Measurements from ENCODE around the gene ARL1. TPM values are rescaled to one million over a fixed set of nuclear protein-coding genes. Genes with fewer than 3 reads are reported as not detected.
A peak's percentile ranks its signal among the peaks of the same experiment; 100 is the strongest.

Gene ARL1
- total RNA-seq, result 10 to 100 TPM; 50.2 to 95.0 TPM

DNA sequence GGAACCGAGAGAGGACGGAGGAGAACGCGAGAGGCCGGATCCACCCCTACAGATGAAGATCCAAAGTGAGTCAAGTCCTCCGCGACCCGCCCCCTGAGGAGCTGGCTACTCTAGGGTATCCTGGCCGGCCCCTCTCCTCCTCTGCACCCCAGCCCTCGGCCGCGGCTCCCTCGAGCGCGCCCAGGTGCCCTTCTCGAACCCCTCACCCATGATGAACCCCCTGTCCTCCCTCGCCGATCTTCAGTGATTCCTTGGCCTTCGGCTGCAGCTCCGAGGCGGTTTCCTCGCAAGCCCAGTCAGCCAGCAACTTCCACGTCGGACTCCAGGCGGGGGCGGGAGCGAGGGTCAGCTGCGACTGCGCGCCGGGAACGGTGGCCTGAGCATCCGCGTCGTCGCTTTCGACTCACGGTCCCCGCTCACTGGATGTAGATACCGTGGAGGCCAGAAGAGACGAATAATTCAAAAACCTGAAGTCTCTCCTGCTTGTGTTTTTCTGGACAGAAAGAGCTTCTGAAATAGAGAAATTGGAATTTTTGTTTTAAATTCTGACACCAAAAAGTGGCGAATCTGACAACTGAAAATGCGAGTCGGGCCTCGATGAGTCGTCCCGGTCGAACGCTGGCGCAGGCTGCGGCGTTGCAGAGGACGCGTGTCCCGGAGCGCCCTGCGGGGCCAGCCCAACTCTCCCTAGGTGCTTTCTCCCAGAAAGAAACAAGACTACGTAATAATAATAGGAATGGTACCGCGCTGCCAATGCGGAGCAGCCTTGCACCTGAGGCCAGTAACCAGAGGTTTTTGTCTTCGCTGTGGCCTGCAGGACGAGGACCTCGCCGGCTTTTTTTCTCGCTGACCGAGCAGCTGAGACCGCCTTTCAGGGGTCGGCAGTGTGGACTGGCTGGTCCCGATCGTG is at the start of gene ARL1:
TSS of gene ARL1 (minus strand) at position 337 of the 910 bp plus-strand sequence. CDS start at position 210, 127 bp downstream.
- Histone ChIP-seq H3K36me3 (no peaks in the 10 kb centered on the region), H3K4me3 (peak within 1 kb of the TSS; percentile 62 to 77), H3K9me3 (no peaks in the 10 kb centered on the region), H3K27ac (peak within 1 kb of the TSS; percentile 83 to 94), H3K4me1 (replicated peaks) (peaks cover 9% of the 10 kb centered on the region), H3K27me3 (replicated peaks; ENCODE audit: insufficient read depth) (no peaks in the 10 kb centered on the region)
- WGBS, result under 1% methylated on average over 71 of the region's 71 CpGs
- intact Hi-C loops (cut with DNase I), result loop anchor here (5.0 to 10.0 kb wide), 4 partner anchors 157 to 425 kb away; partner anchors contain the start of genes CHPT1 and GNPTAB
- peak; percentile 61 for TF ChIP-seq POLR2AphosphoS5 (IDR thresholded peaks at IDR 0.05)
- TF ChIP-seq POLR2A (IDR thresholded peaks at IDR 0.05), result peak; percentile 21
- TF ChIP-seq, protein P1, sequence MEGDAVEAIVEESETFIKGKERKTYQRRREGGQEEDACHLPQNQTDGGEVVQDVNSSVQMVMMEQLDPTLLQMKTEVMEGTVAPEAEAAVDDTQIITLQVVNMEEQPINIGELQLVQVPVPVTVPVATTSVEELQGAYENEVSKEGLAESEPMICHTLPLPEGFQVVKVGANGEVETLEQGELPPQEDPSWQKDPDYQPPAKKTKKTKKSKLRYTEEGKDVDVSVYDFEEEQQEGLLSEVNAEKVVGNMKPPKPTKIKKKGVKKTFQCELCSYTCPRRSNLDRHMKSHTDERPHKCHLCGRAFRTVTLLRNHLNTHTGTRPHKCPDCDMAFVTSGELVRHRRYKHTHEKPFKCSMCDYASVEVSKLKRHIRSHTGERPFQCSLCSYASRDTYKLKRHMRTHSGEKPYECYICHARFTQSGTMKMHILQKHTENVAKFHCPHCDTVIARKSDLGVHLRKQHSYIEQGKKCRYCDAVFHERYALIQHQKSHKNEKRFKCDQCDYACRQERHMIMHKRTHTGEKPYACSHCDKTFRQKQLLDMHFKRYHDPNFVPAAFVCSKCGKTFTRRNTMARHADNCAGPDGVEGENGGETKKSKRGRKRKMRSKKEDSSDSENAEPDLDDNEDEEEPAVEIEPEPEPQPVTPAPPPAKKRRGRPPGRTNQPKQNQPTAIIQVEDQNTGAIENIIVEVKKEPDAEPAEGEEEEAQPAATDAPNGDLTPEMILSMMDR (IDR thresholded peaks at IDR 0.05), result peak in 1 of 4 experiments; percentile 15
- peak; percentile 77 for DNase-seq (ENCODE audit: low spot score)

DNA sequence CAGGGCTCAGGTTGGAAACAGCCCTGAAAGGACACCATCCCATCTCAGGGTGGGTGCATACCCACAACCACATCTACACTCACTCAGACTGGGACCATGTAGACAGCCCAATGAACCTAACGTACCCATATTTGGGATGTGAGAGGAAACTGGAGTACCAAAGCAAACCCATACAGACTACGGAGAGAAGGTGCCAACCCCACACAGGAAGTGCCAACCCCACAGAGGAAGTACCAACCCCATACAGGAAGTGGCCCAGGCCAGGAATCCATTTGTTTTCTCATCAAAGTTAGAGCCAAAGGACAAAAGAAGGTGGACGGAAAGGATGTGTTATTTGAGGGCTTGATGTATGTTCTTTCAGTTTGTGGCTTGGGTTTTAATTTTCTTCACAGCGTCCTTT is 48.1 kb upstream of the ARL1 start:
- intact Hi-C loops (cut with DNase I), result no loop called here
- WGBS, result 78% methylated on average over 4 of the region's 4 CpGs
- no peak overlapping the region for H3K27ac ChIP-seq
- no peak for DNase-seq (ENCODE audit: low spot score)
- H3K27me3 ChIP-seq (replicated peaks; ENCODE audit: insufficient read depth), result no peaks in the 10 kb centered on the region
- H3K4me3 ChIP-seq, result no peak overlapping the region
- H3K4me1 ChIP-seq (replicated peaks), result no peaks in the 10 kb centered on the region
- no peaks in the 10 kb centered on the region for H3K36me3 ChIP-seq
- no peak for TF ChIP-seq POLR2AphosphoS5 (IDR thresholded peaks at IDR 0.05)
- TF ChIP-seq, protein P1 (IDR thresholded peaks at IDR 0.05), result no peak
- no peak for TF ChIP-seq POLR2A (IDR thresholded peaks at IDR 0.05)
- H3K9me3 ChIP-seq, result no peaks in the 10 kb centered on the region

DNA sequence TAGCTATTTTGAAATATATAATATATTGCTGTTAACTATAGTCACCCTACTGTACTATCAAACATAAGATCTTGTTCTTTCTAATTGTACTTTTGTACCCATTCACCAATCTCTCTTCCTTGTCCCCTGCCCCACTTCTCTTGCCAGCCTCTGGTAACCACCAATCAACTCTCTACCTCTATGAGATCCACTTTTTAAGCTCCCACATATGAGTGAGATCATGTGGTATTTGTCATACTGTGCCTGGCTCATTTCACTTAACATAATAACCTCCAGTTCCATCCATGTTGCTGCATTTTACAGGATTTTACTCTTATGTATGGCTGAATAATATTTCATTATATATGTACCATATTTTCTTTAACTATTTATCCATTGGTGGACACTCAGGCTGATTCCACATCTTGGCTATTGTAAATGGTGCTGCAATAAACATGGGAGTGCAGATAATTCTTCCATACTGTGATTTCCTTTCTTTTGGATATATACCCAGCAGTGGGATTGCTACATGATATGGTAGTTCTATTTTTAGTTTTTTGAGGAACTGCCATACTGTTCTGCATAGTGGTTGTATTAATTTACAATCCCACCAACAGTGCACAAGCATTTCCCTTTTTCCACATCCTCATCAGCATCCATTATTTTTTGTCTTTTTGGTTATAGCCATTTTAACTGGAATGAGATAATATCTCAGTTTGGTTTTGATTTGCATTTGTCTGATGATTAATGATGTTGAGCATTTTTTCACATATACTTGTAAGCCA is 34.1 kb upstream of the ARL1 start:
- no peaks in the 10 kb centered on the region for H3K9me3 ChIP-seq
- DNase-seq (ENCODE audit: low spot score), result no peak
- H3K4me3 ChIP-seq, result no peak overlapping the region
- no peak overlapping the region for H3K27ac ChIP-seq
- TF ChIP-seq POLR2A (IDR thresholded peaks at IDR 0.05) (no peak), POLR2AphosphoS5 (IDR thresholded peaks at IDR 0.05) (no peak)
- TF ChIP-seq, protein P1 (IDR thresholded peaks at IDR 0.05), result no peak
- intact Hi-C loops (cut with DNase I), result no loop called here
- H3K4me1 ChIP-seq (replicated peaks), result no peaks in the 10 kb centered on the region
- no peaks in the 10 kb centered on the region for H3K36me3 ChIP-seq
- no peaks in the 10 kb centered on the region for H3K27me3 ChIP-seq (replicated peaks; ENCODE audit: insufficient read depth)

DNA sequence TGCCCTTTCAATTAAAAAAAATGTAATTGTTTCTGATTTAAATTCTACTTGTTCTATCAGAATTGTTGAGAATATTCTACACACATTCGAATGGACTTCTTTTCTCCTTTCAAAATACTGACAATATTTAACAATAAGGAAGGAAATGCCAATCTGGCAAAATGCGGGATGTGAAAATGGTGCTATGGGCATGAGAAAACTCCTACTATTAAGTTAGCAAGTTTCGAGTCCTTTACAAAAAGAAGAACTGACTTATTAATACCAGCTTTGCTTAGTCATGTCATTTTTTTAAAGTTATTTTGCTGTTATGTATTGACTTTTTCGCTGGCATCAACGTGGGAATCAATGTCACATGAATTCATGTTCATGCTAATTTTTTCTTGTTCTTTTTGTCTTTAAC is 31.7 kb upstream of the ARL1 start:
- 79% methylated on average over 5 of the region's 5 CpGs for WGBS
- H3K9me3 ChIP-seq, result no peaks in the 10 kb centered on the region
- H3K4me3 ChIP-seq, result no peak overlapping the region
- H3K27me3 ChIP-seq (replicated peaks; ENCODE audit: insufficient read depth), result no peaks in the 10 kb centered on the region
- no peaks in the 10 kb centered on the region for H3K36me3 ChIP-seq
- H3K4me1 ChIP-seq (replicated peaks), result no peaks in the 10 kb centered on the region
- no peak for DNase-seq (ENCODE audit: low spot score)
- intact Hi-C loops (cut with DNase I), result no loop called here
- TF ChIP-seq POLR2AphosphoS5 (IDR thresholded peaks at IDR 0.05) (no peak), POLR2A (IDR thresholded peaks at IDR 0.05) (no peak)
- TF ChIP-seq, protein P1 (IDR thresholded peaks at IDR 0.05), result no peak
- no peak overlapping the region for H3K27ac ChIP-seq
